ENCODE measurements around the gene KLF13. TPM values are rescaled to one million over a fixed set of nuclear protein-coding genes. Genes with fewer than 3 reads are reported as not detected.

Gene KLF13
- total and polyA plus RNA-seq, 11 donors, result 22.4 to 74.0 (median 56.4) TPM

DNA sequence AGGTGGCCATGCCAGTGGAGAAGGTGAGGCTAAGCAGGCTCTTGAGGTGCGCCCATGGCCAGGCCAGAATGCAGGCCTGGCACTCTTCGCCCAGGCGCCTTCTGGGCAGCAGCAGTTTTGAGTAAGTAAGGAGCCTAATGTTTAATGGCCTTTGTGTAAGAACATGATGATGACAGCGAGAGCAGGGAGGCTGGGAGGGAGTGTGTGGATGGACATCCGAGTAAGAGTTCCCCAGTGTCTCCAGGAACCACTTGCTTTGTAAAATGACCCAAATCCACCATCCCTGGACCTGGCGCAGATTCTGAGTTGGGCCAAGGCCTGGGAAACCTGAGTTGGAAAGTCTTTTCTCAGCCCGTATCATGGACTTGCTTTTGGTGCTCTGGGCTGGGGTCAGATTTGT, 24.1 kb downstream of the KLF13 start:
- ATAC-seq, result no peak
- Histone ChIP-seq H3K9me3 (no peaks in the 10 kb centered on the region), H3K36me3 (peaks cover 0 to 31% (median 3%) of the 10 kb centered on the region in 9 donors), H3K4me1 (peaks cover 57 to 100% (median 100%) of the 10 kb centered on the region in 12 donors), H3K27ac (peak overlapping the region in 9 of 12 donors; percentile 30 to 97 (median 56)), H3K4me3 (no peak overlapping the region), H3K27me3 (no peaks in the 10 kb centered on the region)
- no peak for TF ChIP-seq POLR2A (IDR thresholded peaks at IDR 0.05)
- no peak for TF ChIP-seq CTCF (IDR thresholded peaks at IDR 0.05)
- WGBS, 4 donors, result 88 to 93% (median 90%) methylated on average over 7 of the region's 7 CpGs
- DNase-seq, result peak in 1 of 5 donors; percentile 16
- intact Hi-C loops (cut with DNase I), result loop anchor here in 1 of 10 donors (5.0 kb wide), 1 partner anchor 42 kb away; no protein-coding TSS in a partner anchor

DNA sequence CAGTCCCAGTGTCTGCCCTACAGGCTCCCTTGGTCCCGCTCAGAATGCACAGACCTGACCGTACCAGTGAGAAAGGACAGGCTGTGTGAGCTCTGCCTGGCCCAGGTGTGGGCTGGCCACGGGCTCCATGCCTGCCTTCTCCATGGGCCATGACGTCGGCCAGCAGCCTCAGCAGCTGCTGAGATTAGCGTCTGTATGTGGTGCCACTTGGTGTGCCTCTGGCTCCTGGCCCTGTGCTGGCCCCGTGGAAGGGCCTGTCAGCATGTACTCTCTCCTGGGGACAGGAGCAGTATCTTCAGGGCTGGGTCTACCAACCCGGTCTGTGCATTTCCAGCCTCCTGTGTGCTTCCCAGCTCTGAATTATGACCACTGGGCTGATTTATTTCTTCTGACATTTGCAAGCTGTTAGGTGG, 25.7 kb downstream of the KLF13 start:
- WGBS, 4 donors, result 12 to 25% (median 17%) methylated on average over 7 to 8 of the region's 8 CpGs
- H3K27ac ChIP-seq, result peak overlapping the region; percentile 85 to 99 (median 94)
- intact Hi-C loops (cut with DNase I), result loop anchor here in 2 of 10 donors (2.0 to 5.0 kb wide), 3 partner anchors 14 to 40 kb away; partner anchors contain the start of gene KLF13 (in 1 of the 2)

GRCh38 chr15:31352911-31353811, 26.5 kb downstream of the KLF13 start:
- peak overlapping the region; percentile 85 to 99 (median 94) for H3K27ac ChIP-seq
- peak overlapping the region in 10 of 12 donors; percentile 2 to 50 (median 34) for H3K4me3 ChIP-seq
- peaks cover 47 to 100% (median 100%) of the 10 kb centered on the region in 12 donors for H3K4me1 ChIP-seq
- peak; percentile 75 to 90 (median 88) for DNase-seq
- peaks cover 0 to 25% (median 1%) of the 10 kb centered on the region in 9 donors for H3K36me3 ChIP-seq
- WGBS, 4 donors, result 8 to 15% (median 12%) methylated on average over 6 to 14 of the region's 14 CpGs
- no peaks in the 10 kb centered on the region for H3K27me3 ChIP-seq
- no peaks in the 10 kb centered on the region for H3K9me3 ChIP-seq
- peak; percentile 85 to 91 (median 86) for ATAC-seq
- TF ChIP-seq CTCF (IDR thresholded peaks at IDR 0.05) (peak in 1 of 12 donors; percentile 10), POLR2A (IDR thresholded peaks at IDR 0.05) (no peak)
- intact Hi-C loops (cut with DNase I), result loop anchor here in 2 of 10 donors (1.0 to 5.0 kb wide), 4 partner anchors 12 to 39 kb away; partner anchors contain the start of gene KLF13 (in 1 of the 2)

More for the DNA sequence above, 25.7 kb downstream of the KLF13 start:
- Histone ChIP-seq H3K36me3 (peaks cover 0 to 31% (median 3%) of the 10 kb centered on the region in 9 donors), H3K27me3 (no peaks in the 10 kb centered on the region), H3K9me3 (no peaks in the 10 kb centered on the region), H3K4me1 (peaks cover 50 to 100% (median 100%) of the 10 kb centered on the region in 12 donors), H3K4me3 (peak overlapping the region in 7 of 12 donors; percentile 9 to 50 (median 33))
- DNase-seq (peak; percentile 75 to 90 (median 82)), ATAC-seq (peak; percentile 76 to 86 (median 80))
- no peak for TF ChIP-seq POLR2A (IDR thresholded peaks at IDR 0.05)
- TF ChIP-seq CTCF (IDR thresholded peaks at IDR 0.05), result no peak
